Adrenal gland (tissue), 5 donors: ENCODE results near the gene RASA2.

Experiments used
- CTCF ChIP-seq, 6 experiments: fragments of 450-650 bp in 4 of 6; fragments of 200-600 bp in 2 of 6; sonication (generic) in 1 of 6; IDR thresholded peaks; 1 replicate in 5 of 6; 2 replicates in 1 of 6; pipeline versions ENCODE4 v1.5.1 to v1.8.0; 2016 to 2021; ENCODE audit warnings: antibody characterized with exemption in 6 of 6, mild to moderate bottlenecking in 2 of 6, moderate library complexity in 1 of 6
- POLR2A ChIP-seq, 2 donors: fragments of 450-650 bp; IDR thresholded peaks; one replicate each; pipeline ENCODE4 v1.6.1; 2017; ENCODE audit warnings: antibody characterized with exemption in 2 of 2, mild to moderate bottlenecking in 2 of 2, moderate library complexity in 1 of 2
- donor health status: DM: no; HTN: no; CAD: no.

- TF ChIP-seq CTCF (IDR thresholded peaks at IDR 0.05) (no peak), POLR2A (IDR thresholded peaks at IDR 0.05) (no peak)
Measured at GRCh38 chr3:141643391-141643790, 156.6 kb downstream of the RASA2 start.
